Neuronal stem cell (in vitro differentiated cells): ENCODE measurements around the gene CCL11.

Experiments used
- DNase-seq: peaks from one replicate; pipeline ENCODE4 v3.0.0-alpha.2; 2013; ENCODE audit warnings: low spot score
- H2AFZ ChIP-seq: one replicate; pipeline ENCODE4 v1.6.1; 2013; ENCODE audit warnings: mild to moderate bottlenecking, low read length, inconsistent platforms
- H2AK5ac ChIP-seq: 2 replicates; pipeline ENCODE4 v1.6.1; 2013; ENCODE audit warnings: low read depth, mild to moderate bottlenecking, inconsistent platforms, low read length, moderate library complexity, mixed read lengths
- H2BK120ac ChIP-seq: 2 replicates; pipeline ENCODE4 v1.6.1; 2013; ENCODE audit warnings: low read depth, mild to moderate bottlenecking, inconsistent platforms, low read length, moderate library complexity, mixed read lengths
- H2BK12ac ChIP-seq: one replicate; pipeline ENCODE4 v1.6.1; 2013; ENCODE audit warnings: low read length, inconsistent platforms
- H2BK15ac ChIP-seq: 2 replicates; pipeline ENCODE4 v1.6.1; 2013; ENCODE audit warnings: mild to moderate bottlenecking, low read length, inconsistent platforms, mixed read lengths
- H2BK5ac ChIP-seq: one replicate; pipeline ENCODE4 v1.6.1; 2013; ENCODE audit warnings: inconsistent platforms, mild to moderate bottlenecking, low read length, moderate library complexity
- H3K14ac ChIP-seq: one replicate; pipeline ENCODE4 v1.6.1; 2013; ENCODE audit warnings: low read length, inconsistent platforms
- H3K18ac ChIP-seq: 2 replicates; pipeline ENCODE4 v1.6.1; 2013; ENCODE audit warnings: low read length, inconsistent platforms
- H3K23ac ChIP-seq: 2 replicates; pipeline ENCODE4 v1.6.1; 2013; ENCODE audit warnings: low read depth, mild to moderate bottlenecking, mixed read lengths, low read length, inconsistent platforms; ENCODE audit not compliant: poor library complexity
- H3K27ac ChIP-seq: replicated peaks from 3 replicates; pipeline ENCODE4 v1.5.1; 2013; ENCODE audit warnings: low read length, inconsistent platforms
- H3K27me3 ChIP-seq, 3 experiments: 2 replicates each; pipeline ENCODE4 v1.6.1; 2013; ENCODE audit warnings: low read length in 3 of 3, mild to moderate bottlenecking in 2 of 3, inconsistent platforms in 1 of 3, low read depth in 1 of 3, mixed read lengths in 1 of 3, moderate library complexity in 1 of 3; ENCODE audit not compliant: control insufficient read depth in 3 of 3, insufficient read depth in 3 of 3
- H3K36me3 ChIP-seq, 2 donors: replicated peaks in 1 of 2; 2 replicates each; pipeline ENCODE4 v1.6.1; 2013; ENCODE audit warnings: low read length in 2 of 2; ENCODE audit not compliant: control insufficient read depth in 2 of 2, insufficient read depth in 2 of 2
- H3K4ac ChIP-seq: 2 replicates; pipeline ENCODE4 v1.6.1; 2013; ENCODE audit warnings: inconsistent platforms, mild to moderate bottlenecking, low read length, moderate library complexity
- H3K4me1 ChIP-seq, 2 donors: 1 replicate in 1 of 2; 2 replicates in 1 of 2; pipeline ENCODE4 v1.6.1; 2013; ENCODE audit warnings: low read length in 2 of 2, low read depth in 1 of 2; ENCODE audit not compliant: control insufficient read depth in 2 of 2, insufficient read depth in 1 of 2
- H3K4me2 ChIP-seq: one replicate; pipeline ENCODE4 v1.6.1; 2013; ENCODE audit warnings: mild to moderate bottlenecking, low read length, inconsistent platforms; ENCODE audit not compliant: insufficient read depth, poor library complexity, severe bottlenecking
- H3K4me3 ChIP-seq, 2 donors: 2 replicates each; pipeline ENCODE4 v1.5.1; 2013; ENCODE audit warnings: low read length in 2 of 2, mild to moderate bottlenecking in 2 of 2, inconsistent platforms in 1 of 2, moderate library complexity in 1 of 2
- H3K79me1 ChIP-seq: one replicate; pipeline ENCODE4 v1.6.1; 2013; ENCODE audit warnings: low read depth, mild to moderate bottlenecking, inconsistent platforms, low read length, moderate library complexity
- H3K9ac ChIP-seq: one replicate; pipeline ENCODE4 v1.6.1; 2013; ENCODE audit warnings: mild to moderate bottlenecking, low read depth, low read length, inconsistent platforms; ENCODE audit not compliant: poor library complexity
- H3K9me3 ChIP-seq, 2 donors: replicated peaks in 1 of 2; 2 replicates each; pipeline versions ENCODE3 to v1.6.1; 2013; ENCODE audit warnings: low read length in 2 of 2, mild to moderate bottlenecking in 2 of 2, inconsistent platforms in 1 of 2, low read depth in 1 of 2, mixed read lengths in 1 of 2, moderate library complexity in 1 of 2; ENCODE audit not compliant: control insufficient read depth in 2 of 2, insufficient read depth in 1 of 2
- H4K8ac ChIP-seq: one replicate; pipeline ENCODE4 v1.6.1; 2013; ENCODE audit warnings: low read depth, mild to moderate bottlenecking, inconsistent platforms, low read length, moderate library complexity
- H4K91ac ChIP-seq: one replicate; pipeline ENCODE4 v1.6.1; 2013; ENCODE audit warnings: low read length, low read depth, mild to moderate bottlenecking, inconsistent platforms; ENCODE audit not compliant: poor library complexity
- WGBS, 2 donors: extraction: QIAGEN DNeasy Blood & Tissue Kit; methylation state at CpG; one replicate each; pipeline ENCODE4 v1.1.7; 2013; ENCODE audit warnings: missing lambda C conversion rate in 2 of 2, mixed read lengths in 1 of 2; ENCODE audit not compliant: insufficient read length in 2 of 2, insufficient replicate concordance in 1 of 2; ENCODE audit errors: extremely low coverage in 2 of 2; 5-methylcytosine and 5-hydroxymethylcytosine counted together

CCL11 gene

GRCh38 chr17:34257299-34257985 lies 28.1 kb upstream of the CCL11 start:
- H3K27me3 ChIP-seq, result no peaks in the 10 kb centered on the region
- no peak overlapping the region for H3K4ac ChIP-seq
- H3K79me1 ChIP-seq, result no peaks in the 10 kb centered on the region
- H3K4me3 ChIP-seq, result no peak overlapping the region
- H3K4me2 ChIP-seq, result no peak overlapping the region
- no peak overlapping the region for H3K9ac ChIP-seq
- no peak overlapping the region for H2BK5ac ChIP-seq
- no peak overlapping the region for H3K14ac ChIP-seq
- H3K36me3 ChIP-seq, result no peaks in the 10 kb centered on the region
- no peak overlapping the region for H3K18ac ChIP-seq
- H2AFZ ChIP-seq, result no peak overlapping the region
- H2BK120ac ChIP-seq, result no peak overlapping the region
- no CpG with 5 or more reads among the region's 5 CpGs for whole genome bisulfite sequencing, 2 donors
- no peak overlapping the region for H4K8ac ChIP-seq
- no peak for DNase-seq
- no peak overlapping the region for H3K27ac ChIP-seq
- no peaks in the 10 kb centered on the region for H3K9me3 ChIP-seq
- H3K23ac ChIP-seq, result no peak overlapping the region
- peaks cover 0 to 15% of the 10 kb centered on the region in 2 donors for H3K4me1 ChIP-seq
- no peak overlapping the region for H2AK5ac ChIP-seq
- H4K91ac ChIP-seq, result no peak overlapping the region
- no peak overlapping the region for H2BK15ac ChIP-seq
- no peak overlapping the region for H2BK12ac ChIP-seq

DNA sequence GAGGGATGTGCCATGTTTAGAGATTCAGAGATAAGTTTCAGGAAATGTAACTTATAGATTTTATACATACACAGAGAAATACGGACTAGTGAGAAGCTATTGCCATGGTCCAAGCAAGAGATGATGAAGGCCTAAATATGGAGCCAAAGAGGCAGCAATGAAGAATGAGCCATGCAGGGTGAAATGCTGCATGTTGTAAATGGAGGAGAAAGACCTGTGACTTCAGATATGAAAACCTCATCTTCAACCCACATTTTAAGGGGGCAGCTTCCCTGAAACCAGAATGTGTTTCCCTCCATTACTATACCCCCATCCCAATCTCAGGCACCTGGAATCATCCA lies 27.6 kb upstream of the CCL11 start:
- Histone ChIP-seq H3K27ac (no peak overlapping the region), H2BK5ac (no peak overlapping the region), H3K4ac (no peak overlapping the region), H3K18ac (no peak overlapping the region), H4K91ac (no peak overlapping the region), H3K4me2 (no peak overlapping the region), H2AK5ac (no peak overlapping the region), H2BK12ac (no peak overlapping the region), H2BK15ac (no peak overlapping the region), H3K9me3 (no peaks in the 10 kb centered on the region), H3K23ac (no peak overlapping the region), H2AFZ (no peak overlapping the region), H2BK120ac (no peak overlapping the region), H3K36me3 (no peaks in the 10 kb centered on the region), H3K79me1 (no peaks in the 10 kb centered on the region), H3K4me3 (no peak overlapping the region), H3K9ac (no peak overlapping the region), H3K4me1 (peaks cover 0 to 15% of the 10 kb centered on the region in 2 donors), H4K8ac (no peak overlapping the region), H3K27me3 (no peaks in the 10 kb centered on the region), H3K14ac (no peak overlapping the region)
- DNase-seq, result no peak
- WGBS, 2 donors, result no CpG with 5 or more reads among the region's 1 CpG

- Histone ChIP-seq H3K4me3 (no peak overlapping the region), H2BK120ac (no peak overlapping the region), H3K18ac (no peak overlapping the region), H2AK5ac (no peak overlapping the region), H3K36me3 (no peaks in the 10 kb centered on the region), H3K9me3 (no peaks in the 10 kb centered on the region), H3K79me1 (no peaks in the 10 kb centered on the region), H2BK12ac (no peak overlapping the region), H2BK5ac (no peak overlapping the region), H3K4me2 (no peak overlapping the region), H3K27ac (no peak overlapping the region), H3K4ac (no peak overlapping the region), H3K14ac (no peak overlapping the region), H3K9ac (no peak overlapping the region), H4K91ac (no peak overlapping the region), H4K8ac (no peak overlapping the region), H3K23ac (no peak overlapping the region), H2AFZ (no peak overlapping the region), H3K4me1 (peaks cover 0 to 15% of the 10 kb centered on the region in 2 donors), H2BK15ac (no peak overlapping the region), H3K27me3 (no peaks in the 10 kb centered on the region)
- no peak for DNase-seq
Measured at GRCh38 chr17:34259146-34259545, 26.4 kb upstream of the CCL11 start.

DNA sequence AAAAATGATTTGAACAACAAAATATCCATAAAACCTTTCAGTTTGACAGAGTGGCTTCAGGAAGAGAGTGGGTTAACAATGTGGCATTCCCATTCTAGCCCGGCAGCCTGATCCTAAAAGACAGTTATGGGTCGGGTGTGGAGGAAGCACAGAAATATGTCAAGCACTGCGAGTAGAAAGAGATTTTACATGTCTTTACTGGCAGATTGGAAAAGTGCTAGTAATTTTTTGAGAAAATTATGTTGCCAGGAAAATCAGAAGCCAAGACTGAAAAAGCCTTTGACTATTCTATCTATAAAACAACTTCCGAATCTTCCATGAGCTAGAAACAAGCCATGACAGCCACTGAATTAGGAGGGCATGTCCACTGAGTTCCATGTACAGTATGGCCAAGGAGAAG lies 24.7 kb upstream of the CCL11 start:
- H2BK12ac ChIP-seq, result no peak overlapping the region
- no CpG with 5 or more reads among the region's 4 CpGs for WGBS, 2 donors

More for the DNA sequence above, 24.7 kb upstream of the CCL11 start:
- no peak overlapping the region for H2BK15ac ChIP-seq
- H2BK5ac ChIP-seq, result no peak overlapping the region
- no peak overlapping the region for H3K4ac ChIP-seq
- no peak overlapping the region for H2AK5ac ChIP-seq
- no peak overlapping the region for H3K18ac ChIP-seq
- H3K23ac ChIP-seq, result no peak overlapping the region
- H2AFZ ChIP-seq, result no peak overlapping the region
- no peak for DNase-seq
- H3K9me3 ChIP-seq, result no peaks in the 10 kb centered on the region
- no peak overlapping the region for H3K4me2 ChIP-seq
- no peaks in the 10 kb centered on the region for H3K36me3 ChIP-seq
- H3K27me3 ChIP-seq, result no peaks in the 10 kb centered on the region
- no peak overlapping the region for H3K9ac ChIP-seq
- H2BK120ac ChIP-seq, result no peak overlapping the region
- no peak overlapping the region for H3K27ac ChIP-seq
- no peak overlapping the region for H4K8ac ChIP-seq
- H3K4me1 ChIP-seq, result peaks cover 0 to 5% of the 10 kb centered on the region in 2 donors
- no peak overlapping the region for H4K91ac ChIP-seq
- no peak overlapping the region for H3K14ac ChIP-seq
- no peak overlapping the region for H3K4me3 ChIP-seq
- no peaks in the 10 kb centered on the region for H3K79me1 ChIP-seq
